Effector CD4-positive, alpha-beta T cell (primary cell): ENCODE results near the gene SLC16A1.
"Not testable (repeated sequence)": the region's sequence is repeated elsewhere in the genome, so short reads cannot be mapped to it uniquely, and the experiment has no call there.

ENCODE experiments used
- DNase-seq: peaks from one replicate; pipeline ENCODE4 v3.0.0-alpha.2; 2020

SLC16A1 gene

DNA sequence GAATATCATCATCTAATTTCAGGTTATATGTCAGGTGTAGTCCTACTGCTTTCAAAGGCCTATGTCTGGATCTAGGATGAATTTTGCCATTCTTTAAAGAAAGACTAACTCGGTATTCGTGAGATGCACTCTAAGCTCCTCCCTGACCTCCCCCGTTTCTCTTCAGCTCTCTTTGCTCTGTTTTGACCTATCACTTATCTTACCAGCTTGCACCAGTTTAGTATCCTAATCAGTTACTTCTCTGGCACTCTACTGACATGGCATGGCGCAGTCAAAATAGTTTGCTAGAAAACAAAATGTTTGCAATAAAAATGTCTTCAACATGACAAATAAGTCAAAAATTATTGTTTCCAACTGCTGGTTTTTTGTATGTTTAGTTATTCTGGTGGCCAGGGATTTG is 8.4 kb upstream of the SLC16A1 start:
- no peak for DNase-seq

DNA sequence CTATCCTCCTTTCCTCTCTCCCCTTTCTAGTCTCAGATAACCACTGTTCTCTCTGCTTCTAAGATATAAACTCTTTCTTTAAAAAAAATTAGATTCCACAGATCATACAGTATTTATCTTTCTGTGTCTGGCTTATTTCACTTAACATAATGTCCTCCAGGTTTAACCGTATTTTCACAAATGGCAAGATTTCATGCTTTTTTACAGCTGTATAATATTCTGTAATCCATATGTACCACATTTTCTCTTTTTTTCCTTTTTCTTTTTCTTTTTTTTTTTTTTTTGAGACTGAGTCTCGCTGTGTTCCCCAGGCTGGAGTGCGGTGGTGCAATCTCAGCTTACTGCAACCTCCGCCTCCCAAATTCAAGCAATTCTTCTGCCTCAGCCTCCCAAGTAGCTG is 5.1 kb upstream of the SLC16A1 start:
- DNase-seq, result no peak

DNA sequence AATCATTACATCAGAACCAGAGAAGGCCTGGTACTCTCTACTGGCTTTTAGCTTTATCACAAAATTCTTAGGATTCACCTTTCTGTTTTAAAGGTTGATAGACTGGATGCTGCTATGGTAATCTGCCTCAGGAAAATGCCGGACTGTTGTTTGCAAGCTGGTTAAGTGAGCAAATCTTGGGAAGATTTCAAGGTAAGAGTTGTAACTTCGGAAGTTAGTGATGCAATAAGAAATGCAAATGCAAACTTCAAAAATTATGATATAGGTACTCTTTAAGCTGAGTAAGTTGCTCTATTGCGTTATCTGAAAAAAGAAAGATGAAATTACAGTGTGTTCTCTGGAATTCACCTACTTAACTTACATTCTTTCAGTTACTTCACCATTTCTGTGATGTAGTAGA is 4.4 kb upstream of the SLC16A1 start:
- DNase-seq, result no peak

DNA sequence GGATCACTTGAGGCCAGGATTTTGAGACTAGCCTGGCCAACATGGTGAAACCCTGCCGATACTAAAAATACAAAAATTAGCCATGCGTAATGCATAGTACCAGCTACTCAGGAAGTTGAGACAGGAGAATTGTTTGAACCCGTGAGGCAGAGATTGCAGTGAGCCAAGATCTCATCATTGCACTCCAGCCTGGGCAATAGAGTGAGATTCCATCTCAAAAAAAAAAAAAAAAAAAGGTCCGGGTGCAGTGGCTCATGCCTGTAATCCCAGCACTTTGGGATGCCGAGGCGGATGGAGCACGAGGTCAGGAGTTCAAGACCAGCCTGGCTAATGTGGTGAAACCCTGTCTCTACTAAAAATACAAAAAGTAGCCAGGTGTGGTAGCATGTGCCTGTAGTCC is 2.2 kb upstream of the SLC16A1 start:
- DNase-seq, result not testable (repeated sequence)

DNA sequence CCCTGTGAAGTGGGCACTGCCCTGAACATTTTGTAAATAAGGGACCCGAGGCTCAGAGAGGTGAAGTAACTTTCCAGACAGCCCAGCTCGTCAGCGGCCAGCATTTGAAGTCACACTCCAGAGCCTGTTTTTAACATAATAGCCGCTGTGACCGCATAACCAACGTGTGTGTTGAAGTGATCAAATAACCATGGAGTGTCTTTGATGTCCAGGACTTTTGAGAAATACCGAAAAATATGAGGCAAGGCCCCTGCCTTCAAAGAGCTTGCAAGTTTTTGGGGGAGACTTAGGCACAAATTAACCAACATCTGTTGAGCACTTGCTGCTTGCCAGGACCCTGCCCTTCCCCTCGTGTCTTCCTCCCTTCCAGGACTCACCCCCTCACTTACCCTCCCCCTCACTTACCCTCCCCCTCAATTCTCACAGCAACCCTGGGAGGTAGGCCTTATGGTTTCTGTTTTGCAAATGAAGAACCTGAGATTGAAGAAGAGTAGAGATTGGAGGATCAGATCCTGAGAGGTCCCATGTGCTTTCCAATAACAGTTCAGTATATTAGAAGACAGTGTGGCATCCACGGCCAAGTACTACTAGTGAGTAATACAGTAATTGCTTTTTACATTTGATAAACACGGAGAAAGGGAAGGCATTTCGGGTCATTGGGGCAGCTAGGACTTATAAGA is 1.3 kb upstream of the SLC16A1 start:
- peak; percentile 17 for DNase-seq

DNA sequence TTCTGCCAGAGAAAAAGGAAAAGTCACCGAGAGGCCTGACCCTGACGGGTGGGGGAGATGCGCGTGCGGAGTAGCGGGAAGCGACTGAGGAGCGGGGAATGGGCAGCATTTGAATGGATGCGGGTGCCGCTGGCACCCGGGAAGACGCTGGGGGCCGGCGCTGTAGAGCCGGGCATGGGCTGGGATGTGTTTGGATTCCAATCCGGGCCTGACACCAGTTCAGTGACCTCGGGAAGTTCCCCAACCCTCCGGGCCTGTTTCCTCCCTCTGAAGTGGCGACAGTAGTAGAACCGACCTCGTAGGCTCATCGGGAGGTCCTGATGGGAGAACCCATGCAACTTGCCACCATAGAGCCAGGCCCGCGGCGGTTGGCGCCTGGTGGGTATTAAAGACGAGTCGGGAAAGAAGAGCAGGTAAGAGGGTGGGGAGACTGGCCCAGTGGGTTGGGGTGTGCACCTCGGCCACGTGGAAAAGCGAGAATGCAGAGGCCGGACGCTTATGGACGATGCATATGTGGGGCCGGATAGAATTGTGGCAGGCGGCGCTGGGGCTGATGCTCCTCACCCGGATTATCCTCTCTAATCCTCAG is 642 bp upstream of the SLC16A1 start:
- DNase-seq, result peak; percentile 19

DNA sequence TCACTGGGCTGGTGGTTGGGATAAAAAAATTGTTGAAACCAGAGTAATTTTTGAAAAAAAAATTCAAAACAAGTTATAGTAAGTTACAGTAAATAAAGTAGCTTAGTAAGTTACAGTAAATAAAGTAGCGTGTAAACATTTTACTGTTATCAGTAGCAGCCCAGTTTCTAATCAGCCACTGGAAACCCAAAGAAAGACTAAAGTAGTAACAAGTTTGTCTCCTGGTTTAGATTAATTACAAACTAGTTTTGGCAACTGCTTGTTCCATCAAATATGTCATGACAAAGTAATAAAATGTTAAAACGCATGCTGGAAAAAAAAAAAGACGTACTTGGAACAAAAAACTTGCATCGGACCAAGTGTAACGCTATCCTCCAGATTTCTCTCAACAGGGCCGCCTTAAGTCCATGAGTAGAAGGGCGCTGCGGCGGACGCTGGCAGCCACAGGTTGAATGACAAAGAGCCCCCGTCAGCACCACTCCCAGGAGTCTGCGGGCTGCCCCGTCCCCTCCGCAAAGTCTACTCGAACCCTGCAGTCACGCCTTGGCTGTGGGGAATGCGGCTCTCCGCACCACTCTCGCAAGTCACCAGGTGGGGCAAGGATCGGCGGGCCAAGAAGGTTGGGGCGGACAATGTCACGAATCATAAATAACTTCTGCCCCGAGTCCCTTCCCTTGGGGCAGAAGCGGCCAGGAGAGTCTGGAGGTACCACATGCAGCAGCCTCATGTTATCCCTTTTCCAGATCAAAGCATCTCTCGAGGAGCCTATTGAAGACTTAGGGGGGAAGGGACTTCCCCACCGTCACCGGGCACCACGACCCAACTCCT is 837 bp downstream of the SLC16A1 start:
- peak; percentile 13 for DNase-seq

DNA sequence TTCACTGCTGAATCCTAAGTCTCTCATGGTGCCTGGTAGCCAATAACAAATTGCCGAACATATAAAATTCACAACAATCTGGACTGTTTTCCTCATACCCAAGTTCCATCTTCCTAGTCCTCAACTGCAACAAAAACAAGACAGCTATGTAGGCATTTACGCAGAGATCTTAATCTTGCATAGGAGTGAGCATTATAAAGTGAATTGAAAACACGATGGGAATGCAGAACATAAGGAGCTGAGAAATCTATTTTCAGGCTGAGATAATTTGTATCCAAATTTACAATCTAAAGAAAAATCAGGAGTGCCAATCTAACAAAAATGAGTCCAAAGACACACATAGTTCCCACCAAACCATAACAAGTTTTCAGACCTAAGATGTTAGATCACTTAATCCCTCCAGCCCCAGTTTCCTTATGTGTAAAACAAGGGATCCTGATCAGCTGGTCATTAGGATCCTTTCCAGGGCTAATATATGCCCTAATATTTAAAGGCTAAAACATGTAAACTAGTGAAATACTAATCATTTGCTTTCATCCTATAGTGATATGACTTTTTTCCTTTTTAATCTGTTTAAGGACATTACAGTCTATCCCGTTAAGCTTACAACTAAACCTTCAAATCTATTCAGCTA is 1.9 kb downstream of the SLC16A1 start:
- no peak for DNase-seq

DNA sequence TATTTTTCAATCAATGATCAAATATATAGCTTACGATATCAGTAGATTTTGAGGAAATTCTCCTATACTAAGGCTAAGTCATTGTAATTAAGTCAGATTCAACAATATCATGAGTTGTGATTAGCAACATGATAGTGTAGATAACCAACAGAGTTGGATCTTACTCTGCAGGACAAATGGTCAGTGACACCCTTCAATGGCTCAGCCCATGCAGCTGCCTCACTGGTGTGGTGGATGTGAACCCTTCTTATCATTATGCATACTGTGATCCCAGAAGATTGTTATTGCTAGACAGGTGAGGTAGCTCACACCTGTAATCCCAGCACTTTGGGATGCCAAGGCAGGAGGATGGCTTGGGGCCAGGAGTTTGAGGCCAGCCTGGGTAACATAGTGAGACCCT is 5.6 kb downstream of the SLC16A1 start:
- no peak for DNase-seq

DNA sequence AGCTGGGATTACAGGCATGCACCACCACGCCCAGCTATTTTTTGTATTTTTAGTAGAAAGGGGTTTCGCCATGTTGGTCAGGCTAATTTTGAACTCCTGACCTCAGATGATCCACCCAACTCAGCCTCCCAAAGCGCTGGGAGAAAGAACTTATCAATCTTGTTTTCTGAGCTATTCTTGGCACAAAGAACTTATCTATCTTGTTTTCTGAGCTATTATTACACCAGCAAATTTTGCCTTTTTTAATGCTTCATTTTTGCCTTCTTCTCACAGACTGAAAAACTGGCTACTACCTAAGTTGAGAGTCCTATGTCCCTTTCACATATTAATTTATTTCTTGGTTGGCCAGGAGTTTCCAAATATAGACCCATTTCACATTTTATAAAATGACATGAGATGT is 9.3 kb downstream of the SLC16A1 start:
- DNase-seq, result no peak

DNA sequence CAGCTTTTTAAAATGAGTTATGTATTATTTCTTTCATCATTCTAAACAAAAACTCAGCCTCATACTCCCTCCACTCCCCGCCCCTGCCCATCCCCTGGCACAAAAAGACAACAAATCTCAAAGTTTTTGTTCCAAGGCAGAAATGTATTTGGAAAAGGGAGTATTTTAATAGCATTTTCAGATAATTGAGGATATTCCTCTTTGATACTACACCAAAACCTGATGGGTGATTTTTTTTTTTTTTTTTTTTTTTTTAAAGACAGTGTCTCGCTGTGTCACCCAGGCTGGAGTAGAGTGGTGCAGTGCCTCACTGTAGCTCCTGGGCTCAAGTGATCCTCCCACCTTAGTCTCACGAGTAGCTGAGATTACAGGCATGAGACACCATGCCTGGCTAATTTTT is 16.2 kb downstream of the SLC16A1 start:
- no peak for DNase-seq

DNA sequence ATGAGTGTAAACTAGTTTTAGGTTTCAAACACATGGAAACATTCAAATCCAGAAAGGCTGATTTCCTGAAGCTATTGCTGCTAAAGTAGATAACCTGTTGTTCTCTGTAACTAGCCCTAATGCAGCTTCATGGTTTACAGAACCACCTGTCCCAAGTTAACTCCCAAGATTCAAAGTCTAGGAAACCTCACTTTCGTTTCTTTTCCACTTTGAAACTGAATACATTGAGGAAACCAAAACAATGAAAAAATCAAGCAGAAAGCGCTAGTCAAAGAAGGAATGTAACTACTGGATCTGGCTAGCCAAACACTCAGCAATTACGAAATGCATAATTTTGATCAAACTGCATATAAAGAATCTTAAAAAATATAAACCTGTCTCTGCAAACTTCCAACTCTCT is 17.8 kb downstream of the SLC16A1 start:
- DNase-seq, result no peak

DNA sequence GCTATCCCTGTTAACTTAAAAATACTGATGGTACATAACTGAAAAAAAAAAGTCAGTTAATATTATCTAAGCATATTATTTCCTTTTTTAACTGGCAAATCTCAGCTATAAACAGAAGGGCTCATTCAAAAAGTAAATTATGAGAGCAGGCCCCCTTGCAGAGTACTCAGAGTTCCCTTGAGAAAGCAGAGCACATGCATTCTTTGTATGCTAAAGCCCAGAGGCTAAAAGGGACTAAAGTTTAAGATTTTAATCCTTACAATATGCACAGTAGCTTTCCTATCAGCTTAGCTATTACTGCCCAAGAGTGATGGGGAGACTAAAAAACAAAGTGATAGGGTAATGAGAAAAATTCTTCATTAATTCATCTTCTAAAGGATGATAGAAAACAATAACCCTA is 18.5 kb downstream of the SLC16A1 start:
- no peak for DNase-seq

DNA sequence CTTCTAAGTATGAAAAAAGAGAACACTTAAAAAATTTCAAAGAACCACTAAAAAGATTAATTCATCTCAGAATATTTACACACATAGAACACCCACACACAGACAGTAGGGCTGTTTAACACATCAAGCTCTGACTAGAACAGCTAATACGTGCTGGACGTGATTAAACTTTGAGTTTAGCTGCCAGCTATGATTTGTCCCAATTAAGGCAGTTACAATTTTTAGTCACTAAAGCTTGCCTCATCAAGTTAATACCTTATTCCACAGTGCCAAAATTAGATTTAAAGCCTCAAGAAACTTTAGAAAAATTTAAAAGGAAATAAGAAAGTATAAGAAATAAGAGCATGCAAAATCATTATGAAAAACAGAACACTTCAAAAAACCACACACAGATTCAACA is 18.9 kb downstream of the SLC16A1 start:
- DNase-seq, result no peak

DNA sequence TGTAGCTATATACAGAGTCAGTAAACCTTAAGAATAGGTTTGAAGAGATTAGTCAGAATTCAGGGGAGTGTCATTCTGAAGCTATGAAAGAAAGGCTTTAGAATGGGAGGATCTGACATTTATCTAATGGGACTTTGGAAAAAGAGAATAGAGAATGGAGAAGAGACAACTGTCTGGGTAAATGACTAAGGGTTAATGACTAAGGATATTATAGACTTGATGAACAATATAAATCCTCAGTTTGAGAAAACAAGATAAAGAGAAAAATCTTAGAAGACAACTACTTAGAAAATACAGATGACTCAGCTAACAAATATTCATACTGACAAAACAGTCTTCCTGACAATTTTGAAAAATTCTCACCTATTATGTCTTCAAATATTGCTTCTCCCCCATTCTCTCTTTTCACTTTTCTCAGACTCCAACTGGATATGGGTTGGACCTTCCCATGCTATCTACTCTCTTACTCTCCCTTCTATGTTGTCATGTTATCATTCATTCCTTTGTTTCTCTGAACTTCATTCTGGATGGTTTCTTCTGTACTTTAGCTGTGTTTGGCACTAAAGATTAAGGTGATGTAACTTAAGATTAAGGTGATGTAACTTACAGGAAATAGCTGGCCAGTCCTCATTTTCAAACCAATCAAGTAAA is 20.4 kb downstream of the SLC16A1 start:
- DNase-seq, result no peak

DNA sequence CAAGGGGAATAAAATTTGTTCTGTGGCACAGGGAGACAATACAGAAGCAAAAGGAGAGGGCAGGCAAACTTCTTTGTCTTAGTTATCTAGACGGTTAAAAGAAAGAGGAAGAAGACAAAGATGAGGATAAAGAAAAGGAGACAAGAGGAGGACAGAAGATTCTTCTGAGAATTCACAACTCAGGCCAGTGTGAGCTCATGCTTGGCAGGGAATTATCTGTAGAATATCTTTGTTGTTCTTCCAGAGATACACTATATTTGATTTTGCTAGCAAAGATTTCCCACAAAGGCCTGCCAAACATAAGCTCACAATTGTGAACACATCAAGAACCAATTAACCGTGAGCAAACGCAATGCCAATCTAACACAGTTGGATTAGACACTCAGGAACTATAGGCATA is 21.4 kb downstream of the SLC16A1 start:
- DNase-seq, result no peak

DNA sequence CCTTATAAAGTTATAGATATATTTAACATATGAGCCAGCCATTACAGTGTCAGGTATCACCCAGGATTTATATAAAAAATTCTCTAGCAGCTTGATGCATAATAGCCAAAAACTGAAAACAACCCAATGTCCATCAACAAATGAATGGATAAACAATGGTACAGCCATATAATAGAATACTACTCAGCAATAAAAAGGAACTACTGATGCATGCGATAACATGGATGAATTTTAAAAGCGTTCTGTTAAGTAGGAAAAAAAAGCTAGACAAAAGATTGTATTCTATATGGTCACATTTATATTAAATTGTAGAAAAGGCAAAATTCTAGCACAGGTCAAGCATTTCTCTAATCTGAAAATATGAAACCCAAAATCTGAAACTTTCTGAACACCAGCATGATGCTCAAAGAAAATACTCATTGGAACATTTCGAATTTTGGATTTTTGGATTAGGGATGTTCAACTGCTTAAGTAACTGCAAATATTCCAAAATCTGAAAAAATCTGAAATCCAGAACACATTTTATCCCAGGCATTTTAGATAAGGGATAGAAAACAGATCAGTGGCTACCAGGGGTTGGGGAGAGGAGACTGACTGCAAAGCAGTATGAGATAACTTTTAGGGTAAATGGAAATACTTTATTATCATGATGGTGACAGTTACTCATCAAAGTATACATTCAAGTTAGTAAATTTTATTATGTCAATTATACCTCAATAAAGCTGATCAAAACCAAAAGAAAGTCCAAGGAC is 22.0 kb downstream of the SLC16A1 start:
- DNase-seq, result no peak

DNA sequence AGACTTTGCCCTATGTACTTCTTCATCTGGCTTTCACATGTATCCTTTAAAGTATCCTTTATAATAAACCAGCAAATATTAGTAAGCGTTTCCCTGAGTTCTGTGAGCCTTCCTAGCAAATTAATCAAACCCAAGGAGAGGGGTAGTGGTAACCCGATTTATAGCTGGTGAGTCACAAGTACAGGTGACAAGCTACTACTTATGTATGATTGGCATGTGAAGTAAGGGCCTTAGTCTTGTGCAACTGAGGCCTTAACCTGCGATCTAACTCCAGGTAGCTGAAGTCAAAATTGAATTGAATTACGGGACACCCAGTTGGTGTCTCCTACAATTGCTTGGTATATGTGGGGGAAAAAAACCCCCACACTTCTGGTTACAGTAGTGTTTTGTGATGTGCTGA is 26.0 kb downstream of the SLC16A1 start:
- no peak for DNase-seq

DNA sequence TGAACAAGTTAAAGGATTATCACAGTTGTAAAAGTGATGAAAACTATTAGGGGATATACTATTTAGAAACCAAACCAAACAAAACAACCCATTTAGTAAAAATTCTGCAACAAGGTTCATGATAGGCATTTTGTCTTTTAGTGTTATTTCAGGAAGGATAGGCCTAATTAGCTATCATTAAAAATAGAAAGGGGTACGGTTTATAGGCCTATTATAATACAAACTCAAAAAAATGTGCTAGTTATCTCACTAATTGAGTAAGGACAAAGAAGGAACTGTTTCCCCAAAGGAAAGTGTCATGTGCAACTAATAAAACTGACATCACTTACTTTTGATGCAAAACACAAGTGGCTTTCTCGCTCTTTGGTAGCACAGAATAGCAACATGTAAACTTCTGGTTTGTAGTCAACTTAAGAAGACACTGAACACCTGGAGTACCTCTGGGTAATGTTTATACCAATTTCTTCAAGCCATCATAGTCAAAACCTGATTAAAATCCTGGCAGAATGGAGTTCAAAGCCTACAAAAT is 28.5 kb downstream of the SLC16A1 start:
- no peak for DNase-seq

DNA sequence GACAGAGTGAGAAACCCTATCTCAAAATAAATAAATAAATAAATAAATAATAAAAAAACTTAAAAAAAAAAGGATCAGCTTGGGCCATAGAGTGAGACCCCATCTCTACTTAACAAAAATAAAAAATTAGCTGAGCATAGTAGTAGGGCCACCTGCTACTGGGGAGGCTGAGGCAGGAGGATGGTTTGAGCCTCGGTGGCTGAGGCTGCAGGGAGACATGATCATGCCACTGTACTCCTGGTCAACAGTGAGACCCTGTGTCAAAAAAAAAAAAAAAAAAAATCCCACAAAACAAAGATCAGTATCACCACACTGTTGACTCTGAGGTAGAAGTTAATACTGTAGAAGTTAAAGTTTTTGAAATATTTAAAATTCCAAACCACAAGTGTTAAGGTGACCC is 29.1 kb downstream of the SLC16A1 start:
- DNase-seq, result no peak

DNA sequence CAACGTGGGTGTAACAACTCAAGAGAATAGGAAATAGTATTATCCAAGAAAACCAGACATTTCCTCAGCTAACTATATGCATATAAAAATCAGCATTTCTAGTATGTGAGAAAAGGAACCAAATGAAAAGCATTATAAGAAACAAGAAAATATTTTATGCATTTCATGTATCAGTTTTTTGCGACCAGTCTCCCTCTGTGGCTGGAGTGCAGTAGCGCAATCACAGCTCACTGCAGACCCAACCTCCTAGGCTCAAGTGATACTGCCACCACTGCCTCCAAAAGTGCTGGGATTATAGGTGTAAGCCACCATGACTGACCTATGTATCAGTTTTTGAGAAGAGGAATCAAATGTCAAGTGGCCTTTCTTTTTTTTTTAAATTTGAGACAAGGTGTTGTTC is 31.0 kb downstream of the SLC16A1 start:
- no peak for DNase-seq

DNA sequence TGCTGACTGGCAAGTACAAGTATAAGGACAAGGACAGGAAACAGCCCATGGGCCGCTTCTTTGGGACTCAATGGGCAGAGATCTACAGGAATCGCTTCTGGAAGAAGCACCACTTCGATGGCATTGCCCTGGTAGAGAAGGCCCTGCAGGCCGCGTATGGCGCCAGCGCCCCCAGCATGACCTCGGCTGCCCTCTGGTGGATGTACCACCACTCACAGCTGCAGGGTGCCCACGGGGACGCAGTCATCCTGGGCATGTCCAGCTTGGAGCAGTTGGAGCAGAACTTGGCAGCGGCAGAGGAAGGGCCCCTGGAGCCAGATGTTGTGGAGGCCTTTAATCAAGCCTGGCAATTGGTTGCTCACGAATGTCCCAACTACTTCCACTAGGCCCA is 32.0 kb downstream of the SLC16A1 start:
- DNase-seq, result no peak
